HG03575 (cell line): ENCODE results near the gene MAD2L1BP.

ENCODE experiments used
- ATAC-seq: cut with Tn5 transposase; IDR thresholded peaks from one replicate; pipeline ENCODE4 v1.9.1; 2021; ENCODE audit not compliant: unreplicated experiment, insufficient number of reproducible peaks, low FRiP score; ENCODE audit errors: extremely low read depth

The MAD2L1BP gene

GRCh38 chr6:43678341-43678740 lies 42.7 kb downstream of the MAD2L1BP start:
- ATAC-seq = no peak

- ATAC-seq = no peak
Observed at GRCh38 chr6:43679057-43679456, 43.4 kb downstream of the MAD2L1BP start.

- no peak for ATAC-seq
Observed at GRCh38 chr6:43680308-43681200, 44.9 kb downstream of the MAD2L1BP start.

- ATAC-seq = no peak
Observed at GRCh38 chr6:43681303-43681702, 45.7 kb downstream of the MAD2L1BP start.

- no peak for ATAC-seq
Observed at GRCh38 chr6:43682724-43683429, 47.2 kb downstream of the MAD2L1BP start.

- no peak for ATAC-seq
Observed at GRCh38 chr6:43683708-43684455, 48.2 kb downstream of the MAD2L1BP start.

- ATAC-seq = no peak
Observed at GRCh38 chr6:43687079-43687436, 51.4 kb downstream of the MAD2L1BP start.

GRCh38 chr6:43687437-43688347 lies 52.1 kb downstream of the MAD2L1BP start, which contains the start of gene MRPS18A:
Gene MRPS18A, minus strand, starts transcription at chr6:43687791. Its CDS starts 12 bp downstream, at chr6:43687779.
- ATAC-seq = no peak

- ATAC-seq = no peak
Observed at GRCh38 chr6:43689421-43689820, 53.8 kb downstream of the MAD2L1BP start.
